Retinal pigment epithelial cell (primary cell): ENCODE measurements around the gene TSPEAR.

Source experiments
- DNase-seq: peaks from one replicate; pipeline ENCODE4 v3.0.0-alpha.2; 2010; ENCODE audit warnings: low read depth
- H3K4me3 ChIP-seq: 2 replicates; pipeline ENCODE4 v1.5.1; 2011; ENCODE audit warnings: mild to moderate bottlenecking, low read length, control low read depth, moderate library complexity
- CTCF ChIP-seq: conservative IDR thresholded peaks from 2 replicates; pipeline ENCODE4 v1.5.1; 2011; ENCODE audit warnings: low read depth, low read length, control low read depth, inconsistent platforms

TSPEAR gene

GRCh38 chr21:44513389-44514217 lies 197.8 kb downstream of the TSPEAR start:
- DNase-seq, result no peak
- no peak overlapping the region for H3K4me3 ChIP-seq
- no peak for TF ChIP-seq CTCF

GRCh38 chr21:44512496-44513388 lies 198.6 kb downstream of the TSPEAR start:
- no peak for DNase-seq
- TF ChIP-seq CTCF, result no peak
- no peak overlapping the region for H3K4me3 ChIP-seq

GRCh38 chr21:44511938-44512275 lies 199.5 kb downstream of the TSPEAR start:
- no peak for TF ChIP-seq CTCF
- DNase-seq, result no peak
- no peak overlapping the region for H3K4me3 ChIP-seq

GRCh38 chr21:44511219-44511937 lies 200.0 kb downstream of the TSPEAR start:
- DNase-seq, result no peak
- no peak for TF ChIP-seq CTCF
- no peak overlapping the region for H3K4me3 ChIP-seq

- TF ChIP-seq CTCF, result peak; percentile 83
- H3K4me3 ChIP-seq, result no peak overlapping the region
- no peak for DNase-seq
These were observed 200.7 kb downstream of the TSPEAR start for GRCh38 chr21:44510508-44511218.

GRCh38 chr21:44510109-44510507 lies 201.3 kb downstream of the TSPEAR start:
- no peak overlapping the region for H3K4me3 ChIP-seq
- no peak for TF ChIP-seq CTCF

More at GRCh38 chr21:44510109-44510507, 201.3 kb downstream of the TSPEAR start:
- no peak for DNase-seq
